ENCODE measurements around the gene PRR33. TPM values are rescaled to one million over a fixed set of nuclear protein-coding genes. Genes with fewer than 3 reads are reported as not detected.

The PRR33 gene
- total RNA-seq, 2 experiments from 2014 or later = 0.08 to 0.11 TPM

- ChIA-PET POLR2A (interaction anchor here (0.6 to 0.7 kb wide), 2 partner anchors 8 to 44 kb away, joined by 3 read pairs; no protein-coding TSS in a partner anchor), CTCF (interaction anchor here (0.8 to 6.9 kb wide), 9 partner anchors 8 to 303 kb away, joined by 3 to 37 read pairs (median 6); no protein-coding TSS in a partner anchor)
Observed at GRCh38 chr11:1847926-1848639, 43.6 kb downstream of the PRR33 start.

- ChIA-PET CTCF (interaction anchor here (0.8 to 6.9 kb wide), 8 partner anchors 9 to 304 kb away, joined by 3 to 37 read pairs (median 6); no protein-coding TSS in a partner anchor), POLR2A (interaction anchor here (0.6 to 0.7 kb wide), 3 partner anchors 9 to 89 kb away, joined by 3 to 4 read pairs (median 3); no protein-coding TSS in a partner anchor)
Observed at GRCh38 chr11:1847006-1847735, 44.5 kb downstream of the PRR33 start.

- CTCF ChIA-PET = interaction anchor here (0.8 to 6.9 kb wide), 6 partner anchors 10 to 305 kb away, joined by 3 to 37 read pairs (median 4); no protein-coding TSS in a partner anchor
- POLR2A ChIA-PET = no interaction called here
Observed at GRCh38 chr11:1846453-1846932, 45.2 kb downstream of the PRR33 start.

- ChIA-PET POLR2A (no interaction called here), CTCF (interaction anchor here (0.8 to 6.9 kb wide), 7 partner anchors 9 to 306 kb away, joined by 3 to 37 read pairs (median 5); no protein-coding TSS in a partner anchor)
Observed at GRCh38 chr11:1845561-1846452, 45.9 kb downstream of the PRR33 start.

- CTCF ChIA-PET = interaction anchor here (1.3 to 6.9 kb wide), 4 partner anchors 10 to 306 kb away, joined by 5 to 37 read pairs (median 8); no protein-coding TSS in a partner anchor
- POLR2A ChIA-PET = no interaction called here
Observed at GRCh38 chr11:1845095-1845429, 46.6 kb downstream of the PRR33 start.

- ChIA-PET CTCF (no interaction called here), POLR2A (no interaction called here)
Observed at GRCh38 chr11:1844221-1845094, 47.2 kb downstream of the PRR33 start.

GRCh38 chr11:1843796-1844195, 47.9 kb downstream of the PRR33 start:
- POLR2A ChIA-PET = interaction anchor here (0.6 kb wide), 1 partner anchor 10 kb away, joined by 3 read pairs; no protein-coding TSS in a partner anchor
- CTCF ChIA-PET = no interaction called here

- ChIA-PET CTCF (no interaction called here), POLR2A (interaction anchor here (0.6 kb wide), 1 partner anchor 10 kb away, joined by 3 read pairs; no protein-coding TSS in a partner anchor)
Observed at GRCh38 chr11:1843098-1843473, 48.6 kb downstream of the PRR33 start.

GRCh38 chr11:1842149-1843097, 49.3 kb downstream of the PRR33 start:
- POLR2A ChIA-PET = no interaction called here
- CTCF ChIA-PET = interaction anchor here (0.5 to 1.8 kb wide), 4 partner anchors 40 to 309 kb away, joined by 3 to 7 read pairs (median 4); no protein-coding TSS in a partner anchor

- CTCF ChIA-PET = interaction anchor here (0.6 to 1.8 kb wide), 7 partner anchors 9 to 310 kb away, joined by 3 to 7 read pairs (median 3); no protein-coding TSS in a partner anchor
- POLR2A ChIA-PET = no interaction called here
Observed at GRCh38 chr11:1841511-1842148, 50.1 kb downstream of the PRR33 start.

- CTCF ChIA-PET = interaction anchor here (0.6 to 3.0 kb wide), 9 partner anchors 10 to 311 kb away, joined by 3 to 8 read pairs (median 3); no protein-coding TSS in a partner anchor
- POLR2A ChIA-PET = no interaction called here
Observed at GRCh38 chr11:1840780-1841480, 50.8 kb downstream of the PRR33 start.

- ChIA-PET POLR2A (no interaction called here), CTCF (interaction anchor here (1.2 to 3.0 kb wide), 6 partner anchors 11 to 162 kb away, joined by 3 to 8 read pairs (median 5); no protein-coding TSS in a partner anchor)
Observed at GRCh38 chr11:1839924-1840779, 51.5 kb downstream of the PRR33 start.

GRCh38 chr11:1839204-1839923, 52.3 kb downstream of the PRR33 start:
- POLR2A ChIA-PET = no interaction called here
- CTCF ChIA-PET = interaction anchor here (1.1 to 3.0 kb wide), 6 partner anchors 11 to 214 kb away, joined by 3 to 8 read pairs (median 6); partner anchors contain the start of gene LSP1

GRCh38 chr11:1838426-1839144, 53.1 kb downstream of the PRR33 start, which contains the start of gene TNNI2:
Gene TNNI2 (plus strand): TSS chr11:1838981. CDS start chr11:1839697, 716 bp downstream.
- POLR2A ChIA-PET = no interaction called here

More at GRCh38 chr11:1838426-1839144, 53.1 kb downstream of the PRR33 start, which contains the start of gene TNNI2:
- CTCF ChIA-PET = interaction anchor here (0.8 to 3.0 kb wide), 8 partner anchors 12 to 214 kb away, joined by 3 to 8 read pairs (median 6); partner anchors contain the start of gene LSP1

Measured in activated CD8-positive, alpha-beta memory T cell treated with anti-CD3 and anti-CD28 coated beads for 36 hours (primary cell).